Anterior cingulate cortex (tissue), 58 donors: ENCODE data around the gene G3BP2.

Source experiments
- DNase-seq, 58 donors: peaks; one replicate each; lab custom pipeline; 2025; lab: John Stamatoyannopoulos, UW

G3BP2 gene

GRCh38 chr4:75644095-75644494 lies 29.1 kb downstream of the G3BP2 start:
- DNase-seq: no peak

GRCh38 chr4:75643651-75644050 lies 29.6 kb downstream of the G3BP2 start:
- DNase-seq: no peak

GRCh38 chr4:75639124-75639695 lies 34.0 kb downstream of the G3BP2 start:
- no peak for DNase-seq

GRCh38 chr4:75637827-75638226 lies 35.4 kb downstream of the G3BP2 start:
- DNase-seq: no peak

GRCh38 chr4:75637176-75637575 lies 36.0 kb downstream of the G3BP2 start:
- no peak for DNase-seq

- DNase-seq: no peak
Measured at GRCh38 chr4:75634951-75635350, 38.3 kb downstream of the G3BP2 start.

GRCh38 chr4:75634281-75634680 lies 38.9 kb downstream of the G3BP2 start:
- DNase-seq: no peak

GRCh38 chr4:75633846-75634245 lies 39.4 kb downstream of the G3BP2 start:
- no peak for DNase-seq

- DNase-seq: peak in 16 of 58 donors; percentile 1 to 53 (median 32)
Measured at GRCh38 chr4:75630937-75631329, 42.3 kb downstream of the G3BP2 start.

GRCh38 chr4:75630174-75630936 lies 42.9 kb downstream of the G3BP2 start, which contains the start of gene CDKL2:
Gene CDKL2, minus strand, starts transcription at chr4:75630528. Its CDS starts 4,540 bp downstream, at chr4:75625988.
- DNase-seq: peak in 57 of 58 donors; percentile 24 to 90 (median 69)

- DNase-seq: no peak
Measured at GRCh38 chr4:75629239-75629638, 44.0 kb downstream of the G3BP2 start.

- no peak for DNase-seq
Measured at GRCh38 chr4:75623026-75623425, 50.2 kb downstream of the G3BP2 start.

GRCh38 chr4:75621715-75622114 lies 51.5 kb downstream of the G3BP2 start:
- DNase-seq: no peak

GRCh38 chr4:75612306-75612705 lies 60.9 kb downstream of the G3BP2 start:
- peak in 2 of 58 donors; percentile 1 to 9 for DNase-seq

- no peak for DNase-seq
Measured at GRCh38 chr4:75605928-75606327, 67.3 kb downstream of the G3BP2 start.

- no peak for DNase-seq
Measured at GRCh38 chr4:75599647-75600046, 73.6 kb downstream of the G3BP2 start.

- DNase-seq: no peak
Measured at GRCh38 chr4:75598390-75598789, 74.8 kb downstream of the G3BP2 start.

- DNase-seq: no peak
Measured at GRCh38 chr4:75596061-75596460, 77.2 kb downstream of the G3BP2 start.

GRCh38 chr4:75593393-75593792 lies 79.8 kb downstream of the G3BP2 start:
- DNase-seq: no peak
